ENCODE measurements around the gene MPND. TPM values are rescaled to one million over a fixed set of nuclear protein-coding genes. Genes with fewer than 3 reads are reported as not detected.
A peak's percentile ranks its signal among the peaks of the same experiment; 100 is the strongest.

The MPND gene
- total RNA-seq, 4 donors from 2014 or later = 5.3 to 9.2 (median 7.6) TPM

DNA sequence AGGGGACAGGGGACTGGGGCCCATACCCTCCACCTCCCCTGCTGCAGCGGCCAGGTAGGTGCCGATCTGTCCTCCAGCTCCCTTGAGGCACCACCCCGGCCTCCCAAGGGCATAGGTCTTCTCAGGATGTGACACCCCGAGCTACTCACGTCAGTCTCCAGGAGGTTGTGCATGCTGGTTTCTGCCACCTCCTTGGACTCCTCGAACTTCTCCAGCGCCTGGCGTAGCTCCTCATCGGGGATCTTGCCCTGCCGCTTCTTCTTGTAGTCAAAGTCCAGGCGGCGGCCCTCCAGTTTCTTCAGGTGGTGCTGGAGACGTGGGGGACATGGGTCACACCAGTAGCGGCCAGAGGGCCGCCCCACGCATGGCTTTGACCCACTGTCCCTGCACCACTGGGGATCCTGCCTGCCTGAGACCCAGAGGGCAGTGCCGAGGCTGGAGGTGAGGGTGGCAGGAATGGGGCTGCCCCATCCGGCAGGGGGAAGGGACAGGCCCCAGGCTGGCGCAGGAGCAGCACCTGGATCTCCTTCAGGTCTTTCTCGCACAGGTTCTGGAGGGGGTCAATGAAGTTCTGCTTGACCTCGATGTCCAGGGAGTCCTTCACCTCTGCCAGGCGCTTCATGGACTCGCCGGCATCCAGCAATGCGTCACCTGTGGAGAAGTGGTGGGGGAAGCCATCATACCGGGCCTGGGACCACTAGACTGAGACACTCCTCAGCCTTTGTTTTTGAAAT lies 20.4 kb downstream of the MPND start:
- WGBS = 93% methylated on average over 15 of the region's 26 CpGs
- Histone ChIP-seq H3K27ac (replicated peaks in 1 of 4) (no peak overlapping the region), H3K4me1 (peaks cover 12 to 45% (median 36%) of the 10 kb centered on the region in 4 donors), H3K9me3 (no peaks in the 10 kb centered on the region), H3K4me3 (no peak overlapping the region), H3K27me3 (no peaks in the 10 kb centered on the region), H3K36me3 (peaks cover 52 to 86% (median 83%) of the 10 kb centered on the region in 4 donors)
- TF ChIP-seq POLR2A (IDR thresholded peaks at IDR 0.05; ENCODE audit: low read depth) = no peak
- TF ChIP-seq, protein P1, sequence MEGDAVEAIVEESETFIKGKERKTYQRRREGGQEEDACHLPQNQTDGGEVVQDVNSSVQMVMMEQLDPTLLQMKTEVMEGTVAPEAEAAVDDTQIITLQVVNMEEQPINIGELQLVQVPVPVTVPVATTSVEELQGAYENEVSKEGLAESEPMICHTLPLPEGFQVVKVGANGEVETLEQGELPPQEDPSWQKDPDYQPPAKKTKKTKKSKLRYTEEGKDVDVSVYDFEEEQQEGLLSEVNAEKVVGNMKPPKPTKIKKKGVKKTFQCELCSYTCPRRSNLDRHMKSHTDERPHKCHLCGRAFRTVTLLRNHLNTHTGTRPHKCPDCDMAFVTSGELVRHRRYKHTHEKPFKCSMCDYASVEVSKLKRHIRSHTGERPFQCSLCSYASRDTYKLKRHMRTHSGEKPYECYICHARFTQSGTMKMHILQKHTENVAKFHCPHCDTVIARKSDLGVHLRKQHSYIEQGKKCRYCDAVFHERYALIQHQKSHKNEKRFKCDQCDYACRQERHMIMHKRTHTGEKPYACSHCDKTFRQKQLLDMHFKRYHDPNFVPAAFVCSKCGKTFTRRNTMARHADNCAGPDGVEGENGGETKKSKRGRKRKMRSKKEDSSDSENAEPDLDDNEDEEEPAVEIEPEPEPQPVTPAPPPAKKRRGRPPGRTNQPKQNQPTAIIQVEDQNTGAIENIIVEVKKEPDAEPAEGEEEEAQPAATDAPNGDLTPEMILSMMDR (IDR thresholded peaks at IDR 0.05) = no peak
- TF ChIP-seq EP300 (IDR thresholded peaks at IDR 0.05) = no peak
- TF ChIP-seq POLR2AphosphoS5 (IDR thresholded peaks at IDR 0.05) = no peak
- DNase-seq (ENCODE audit: extremely low spot score) = no peak
- intact Hi-C loops (cut with DNase I) = no loop called here

DNA sequence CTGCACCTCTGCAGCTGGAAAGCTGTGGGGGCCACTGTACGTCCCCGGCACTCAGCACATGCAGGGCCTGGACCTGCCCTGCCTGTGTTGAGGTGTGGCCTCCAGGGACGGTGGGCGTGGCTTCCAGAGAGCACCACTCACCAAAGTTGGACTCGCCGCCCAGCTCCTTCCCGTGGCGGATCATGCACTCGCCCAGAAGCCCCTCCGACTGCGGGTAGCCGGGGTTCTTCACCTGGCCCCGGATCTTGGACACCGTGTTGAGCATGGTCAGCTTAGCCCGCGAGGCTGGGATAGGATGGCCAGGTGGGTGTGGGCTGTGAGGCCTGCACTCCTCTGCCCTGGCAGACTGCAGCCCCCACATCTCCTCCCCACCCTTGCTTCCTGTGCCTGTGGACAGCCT lies 22.0 kb downstream of the MPND start:
- DNase-seq (ENCODE audit: extremely low spot score) = no peak
- 81% methylated on average over 10 of the region's 16 CpGs for WGBS
- no peak overlapping the region for H3K27ac ChIP-seq (replicated peaks in 1 of 4)
- no peaks in the 10 kb centered on the region for H3K27me3 ChIP-seq
- TF ChIP-seq POLR2AphosphoS5 (IDR thresholded peaks at IDR 0.05) (no peak), EP300 (IDR thresholded peaks at IDR 0.05) (no peak), POLR2A (IDR thresholded peaks at IDR 0.05; ENCODE audit: low read depth) (no peak)
- TF ChIP-seq, protein P1 (IDR thresholded peaks at IDR 0.05) = no peak
- H3K4me3 ChIP-seq = no peak overlapping the region
- peaks cover 41 to 70% (median 66%) of the 10 kb centered on the region in 4 donors for H3K36me3 ChIP-seq
- peaks cover 28 to 51% (median 45%) of the 10 kb centered on the region in 4 donors for H3K4me1 ChIP-seq
- H3K9me3 ChIP-seq = no peaks in the 10 kb centered on the region
- intact Hi-C loops (cut with DNase I) = no loop called here

DNA sequence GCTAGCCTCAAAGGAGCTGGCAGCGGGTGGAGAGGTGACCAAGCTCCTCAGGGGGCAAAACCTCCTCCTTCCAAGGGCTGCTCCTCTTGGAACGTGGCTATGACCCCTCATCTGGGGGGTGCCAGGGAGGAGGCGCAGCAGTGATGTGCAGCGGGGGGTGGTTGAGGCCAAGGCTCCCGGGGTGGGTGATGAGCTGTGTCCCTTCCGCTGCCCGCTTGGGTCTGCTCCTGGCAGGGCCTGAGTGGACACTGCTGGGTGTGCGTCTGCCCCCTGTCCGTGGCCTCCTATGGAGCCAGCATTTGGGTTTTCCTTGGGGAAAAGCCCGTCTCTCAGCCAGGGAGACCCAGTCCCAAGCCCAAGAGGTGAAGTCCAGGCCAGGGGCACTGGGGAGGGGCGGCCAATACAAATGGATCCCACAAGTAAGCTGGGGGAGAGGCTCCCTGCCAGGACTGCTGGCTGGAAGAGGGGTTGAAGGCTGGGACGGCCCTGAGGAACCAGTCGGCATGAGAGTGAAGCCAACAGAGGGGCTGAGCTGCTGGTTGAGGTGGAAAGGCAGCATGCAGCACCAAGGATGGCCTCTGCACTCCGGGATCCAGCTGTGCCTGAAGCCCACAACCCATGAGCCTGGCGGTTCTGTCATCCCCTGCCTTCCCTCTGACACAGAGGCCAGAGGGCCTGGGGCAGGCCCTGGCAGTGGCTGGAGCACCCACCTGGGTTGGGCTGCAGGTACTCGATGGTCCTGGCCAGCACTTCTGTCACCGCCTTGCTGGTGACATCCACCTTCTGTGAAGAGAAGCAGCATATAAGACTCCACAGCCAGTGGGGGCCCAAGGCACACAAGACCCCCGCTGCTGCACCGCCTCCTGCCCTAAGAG lies 22.7 kb downstream of the MPND start:
- no peaks in the 10 kb centered on the region for H3K9me3 ChIP-seq
- no peak overlapping the region for H3K4me3 ChIP-seq
- no peak for DNase-seq (ENCODE audit: extremely low spot score)
- WGBS = 85% methylated on average over 10 of the region's 19 CpGs
- TF ChIP-seq, protein P1 (IDR thresholded peaks at IDR 0.05) = no peak
- no peak for TF ChIP-seq EP300 (IDR thresholded peaks at IDR 0.05)
- TF ChIP-seq POLR2A (IDR thresholded peaks at IDR 0.05; ENCODE audit: low read depth) = no peak
- TF ChIP-seq POLR2AphosphoS5 (IDR thresholded peaks at IDR 0.05) = no peak
- intact Hi-C loops (cut with DNase I) = no loop called here
- H3K27ac ChIP-seq (replicated peaks in 1 of 4) = no peak overlapping the region
- H3K4me1 ChIP-seq = peaks cover 35 to 51% (median 45%) of the 10 kb centered on the region in 4 donors
- no peaks in the 10 kb centered on the region for H3K27me3 ChIP-seq
- peaks cover 35 to 63% (median 60%) of the 10 kb centered on the region in 4 donors for H3K36me3 ChIP-seq

DNA sequence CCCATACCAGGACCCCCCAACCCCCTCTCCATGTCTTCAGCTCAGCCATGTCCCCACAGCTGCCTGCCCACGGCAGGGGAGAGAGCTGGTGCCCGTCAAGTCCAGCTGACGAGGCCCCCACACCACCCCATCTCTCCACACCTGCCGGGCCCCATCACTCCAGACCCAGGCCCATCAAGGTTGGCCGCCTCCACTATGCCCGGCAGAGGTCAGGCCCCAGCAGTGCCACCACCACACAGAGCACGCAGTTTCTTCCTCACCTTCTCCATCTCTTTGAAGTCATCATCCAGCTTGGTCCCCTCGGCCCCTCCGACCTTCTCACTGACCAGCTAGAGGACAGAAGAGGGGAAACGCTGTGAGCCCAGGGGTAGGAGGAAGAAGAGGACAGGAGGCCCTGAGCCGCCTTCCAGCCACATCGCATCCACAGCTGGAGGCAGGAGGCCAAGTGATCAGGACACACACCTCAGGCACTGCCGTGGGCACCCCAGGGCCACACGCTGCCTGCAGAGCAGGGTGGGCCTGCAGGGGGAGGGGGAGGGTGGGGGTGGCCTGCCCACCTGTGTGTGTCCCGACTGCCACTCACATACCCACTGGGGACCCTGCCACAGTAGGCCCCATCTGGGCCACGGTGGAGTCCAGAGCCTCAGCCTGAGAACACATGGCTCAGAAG lies 23.4 kb downstream of the MPND start:
- H3K36me3 ChIP-seq = peaks cover 27 to 59% (median 53%) of the 10 kb centered on the region in 4 donors
- TF ChIP-seq, protein P1 (IDR thresholded peaks at IDR 0.05) = no peak
- no peak for TF ChIP-seq EP300 (IDR thresholded peaks at IDR 0.05)
- peak overlapping the region in 1 of 4 donors; percentile 18 for H3K27ac ChIP-seq (replicated peaks in 1 of 4)
- intact Hi-C loops (cut with DNase I) = no loop called here
- peaks cover 43 to 51% (median 46%) of the 10 kb centered on the region in 4 donors for H3K4me1 ChIP-seq
- 90% methylated on average over 13 of the region's 16 CpGs for WGBS
- no peak overlapping the region for H3K4me3 ChIP-seq
- no peaks in the 10 kb centered on the region for H3K27me3 ChIP-seq
- DNase-seq (ENCODE audit: extremely low spot score) = no peak
- no peaks in the 10 kb centered on the region for H3K9me3 ChIP-seq

Measured in esophagus muscularis mucosa (tissue), 4 donors.